Measurements from ENCODE around the gene RNF130. TPM values are rescaled to one million over a fixed set of nuclear protein-coding genes. Genes with fewer than 3 reads are reported as not detected.
A peak's percentile ranks its signal among the peaks of the same experiment; 100 is the strongest.

The RNF130 gene
- total RNA-seq, 4 donors from 2014 or later: 55.0 to 121 (median 69.4) TPM

DNA sequence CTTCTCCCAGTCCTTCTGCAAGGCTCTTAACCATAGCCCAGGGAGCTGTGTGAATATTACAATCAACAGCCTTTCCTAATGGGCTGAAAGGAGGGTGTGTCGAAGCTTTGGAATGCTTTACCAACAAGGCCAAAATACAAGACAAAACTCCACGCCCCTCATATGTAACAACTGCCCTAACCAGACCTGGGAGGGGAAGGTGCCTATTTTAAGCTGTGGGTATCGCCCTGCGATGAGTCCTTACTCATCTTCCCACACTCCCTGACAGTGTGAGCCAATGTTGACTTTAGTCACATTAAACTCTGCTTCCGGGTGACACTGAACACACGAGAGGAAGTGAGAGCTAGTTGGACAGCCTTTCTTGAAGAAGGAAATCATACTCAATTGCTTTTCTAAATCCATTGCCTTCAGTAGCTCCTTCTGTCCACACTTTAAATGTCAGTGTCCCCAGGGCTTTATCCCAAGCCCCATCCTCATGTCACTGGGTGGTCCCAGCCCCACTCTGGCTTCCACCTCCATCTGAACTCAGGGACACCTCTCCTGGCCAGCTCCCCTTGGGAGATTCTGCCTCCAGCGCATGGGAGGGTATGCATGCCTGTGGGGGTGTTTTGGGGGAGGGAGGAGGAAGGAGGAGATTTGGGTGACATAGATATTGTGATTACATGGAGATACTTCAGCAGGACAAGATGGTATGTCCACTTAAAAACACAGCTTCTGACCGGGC, 157.4 kb downstream of the RNF130 start:
- no peaks in the 10 kb centered on the region for H3K9me3 ChIP-seq
- no peaks in the 10 kb centered on the region for H3K4me1 ChIP-seq
- intact Hi-C loops (cut with DNase I): no loop called here
- no peak overlapping the region for H3K4me3 ChIP-seq (replicated peaks in 1 of 3)
- no peak for DNase-seq
- H3K27me3 ChIP-seq: no peaks in the 10 kb centered on the region
- TF ChIP-seq, protein P1, sequence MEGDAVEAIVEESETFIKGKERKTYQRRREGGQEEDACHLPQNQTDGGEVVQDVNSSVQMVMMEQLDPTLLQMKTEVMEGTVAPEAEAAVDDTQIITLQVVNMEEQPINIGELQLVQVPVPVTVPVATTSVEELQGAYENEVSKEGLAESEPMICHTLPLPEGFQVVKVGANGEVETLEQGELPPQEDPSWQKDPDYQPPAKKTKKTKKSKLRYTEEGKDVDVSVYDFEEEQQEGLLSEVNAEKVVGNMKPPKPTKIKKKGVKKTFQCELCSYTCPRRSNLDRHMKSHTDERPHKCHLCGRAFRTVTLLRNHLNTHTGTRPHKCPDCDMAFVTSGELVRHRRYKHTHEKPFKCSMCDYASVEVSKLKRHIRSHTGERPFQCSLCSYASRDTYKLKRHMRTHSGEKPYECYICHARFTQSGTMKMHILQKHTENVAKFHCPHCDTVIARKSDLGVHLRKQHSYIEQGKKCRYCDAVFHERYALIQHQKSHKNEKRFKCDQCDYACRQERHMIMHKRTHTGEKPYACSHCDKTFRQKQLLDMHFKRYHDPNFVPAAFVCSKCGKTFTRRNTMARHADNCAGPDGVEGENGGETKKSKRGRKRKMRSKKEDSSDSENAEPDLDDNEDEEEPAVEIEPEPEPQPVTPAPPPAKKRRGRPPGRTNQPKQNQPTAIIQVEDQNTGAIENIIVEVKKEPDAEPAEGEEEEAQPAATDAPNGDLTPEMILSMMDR (IDR thresholded peaks at IDR 0.05): no peak
- TF ChIP-seq POLR2A (IDR thresholded peaks at IDR 0.05): no peak
- WGBS, 2 donors: 69 to 71% methylated on average over 8 of the region's 8 CpGs
- H3K36me3 ChIP-seq: no peaks in the 10 kb centered on the region
- H3K27ac ChIP-seq: no peak overlapping the region

DNA sequence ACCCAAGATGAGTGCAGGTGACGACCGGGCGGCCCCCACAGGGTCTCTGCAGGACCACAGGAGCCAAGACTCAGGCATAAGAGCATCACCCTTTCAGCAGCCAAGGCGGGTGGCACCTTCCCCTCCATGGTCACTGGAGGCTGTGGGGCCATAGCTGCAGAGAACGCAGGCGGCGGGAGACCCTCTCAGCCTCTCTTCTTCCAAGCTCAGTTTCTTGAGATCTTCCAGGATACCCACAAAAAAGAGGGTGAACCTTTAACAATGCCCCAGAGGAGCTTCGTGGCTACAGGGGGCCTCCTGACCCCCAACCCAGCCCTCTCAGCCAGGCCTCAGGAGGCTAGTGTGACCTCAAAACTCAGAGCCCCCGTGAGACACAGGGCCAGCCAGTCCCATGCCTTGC, 158.1 kb downstream of the RNF130 start:
- no peak overlapping the region for H3K27ac ChIP-seq
- intact Hi-C loops (cut with DNase I): no loop called here
- H3K4me3 ChIP-seq (replicated peaks in 1 of 3): no peak overlapping the region
- no peaks in the 10 kb centered on the region for H3K36me3 ChIP-seq
- no peaks in the 10 kb centered on the region for H3K9me3 ChIP-seq
- no peak for TF ChIP-seq POLR2A (IDR thresholded peaks at IDR 0.05)
- TF ChIP-seq, protein P1 (IDR thresholded peaks at IDR 0.05): no peak
- H3K27me3 ChIP-seq: no peaks in the 10 kb centered on the region
- 95% methylated on average over 8 of the region's 9 CpGs for WGBS, 2 donors
- H3K4me1 ChIP-seq: peaks cover 0 to 2% of the 10 kb centered on the region in 2 donors
- DNase-seq: no peak

DNA sequence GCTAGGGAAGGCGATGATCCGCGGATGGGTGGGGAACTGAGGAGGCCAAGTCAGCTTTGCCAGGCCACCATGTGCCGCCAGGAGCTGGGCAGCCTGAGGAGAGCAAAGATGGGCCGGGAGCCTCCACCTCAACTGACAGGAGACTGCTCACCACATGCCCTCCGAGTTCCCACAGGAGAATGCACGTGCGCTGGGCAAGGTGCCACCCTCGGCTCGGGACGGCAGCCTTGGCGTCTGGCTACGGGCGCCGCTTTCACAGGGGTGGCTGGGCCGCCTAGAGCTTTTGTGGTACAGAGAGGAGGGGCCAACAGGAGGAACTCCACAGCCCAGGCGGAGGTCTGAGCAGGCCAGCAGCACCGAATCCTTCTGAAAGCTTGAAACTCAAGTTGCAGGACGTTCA, 158.6 kb downstream of the RNF130 start:
- Histone ChIP-seq H3K27ac (no peak overlapping the region), H3K27me3 (no peaks in the 10 kb centered on the region), H3K4me3 (replicated peaks in 1 of 3) (no peak overlapping the region), H3K36me3 (no peaks in the 10 kb centered on the region), H3K9me3 (no peaks in the 10 kb centered on the region), H3K4me1 (peaks cover 4 to 8% of the 10 kb centered on the region in 2 donors)
- peak; percentile 15 to 30 for DNase-seq
- WGBS, 2 donors: 81 to 88% methylated on average over 19 of the region's 19 CpGs
- TF ChIP-seq, protein P1 (IDR thresholded peaks at IDR 0.05): no peak
- no peak for TF ChIP-seq POLR2A (IDR thresholded peaks at IDR 0.05)
- intact Hi-C loops (cut with DNase I): no loop called here

DNA sequence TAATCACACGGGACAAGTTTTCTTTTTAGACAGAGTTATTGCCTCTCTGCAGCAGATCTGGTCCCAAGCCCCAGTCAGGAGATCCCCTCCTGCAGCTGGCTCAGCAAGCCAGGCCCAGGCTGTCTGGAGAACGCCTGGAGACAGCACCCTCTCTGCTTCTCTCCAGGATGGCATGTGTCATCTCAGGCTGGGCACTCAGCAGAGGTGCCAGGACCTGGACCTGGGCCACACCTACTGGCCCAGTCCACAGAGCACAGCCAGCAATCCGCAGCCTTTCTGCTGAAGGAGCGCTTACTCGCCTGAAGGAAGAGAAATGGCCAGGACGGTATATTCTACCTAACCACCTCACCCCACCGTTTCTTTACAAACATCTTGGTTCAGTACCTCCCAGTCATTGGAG, 159.2 kb downstream of the RNF130 start:
- TF ChIP-seq POLR2A (IDR thresholded peaks at IDR 0.05): no peak
- TF ChIP-seq, protein P1 (IDR thresholded peaks at IDR 0.05): no peak

DNA sequence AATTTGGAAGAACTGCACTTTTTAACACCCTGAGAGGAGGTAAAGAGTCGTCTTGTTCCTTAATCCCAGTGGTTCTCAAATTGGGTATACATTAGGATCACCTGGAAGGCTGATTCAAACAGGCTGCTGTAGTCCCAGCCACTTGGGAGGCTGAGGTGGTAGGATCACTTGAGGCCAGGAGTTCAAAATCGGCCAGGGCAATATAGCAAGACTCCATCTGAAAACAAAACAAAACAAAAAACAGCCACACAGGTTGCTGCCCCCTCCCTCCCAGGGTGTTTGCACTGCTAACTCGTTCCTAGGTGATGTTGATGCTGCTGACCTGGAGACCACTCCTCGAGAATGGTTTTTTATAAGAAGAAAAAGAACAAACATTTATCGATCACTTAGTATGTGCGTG, 162.3 kb downstream of the RNF130 start:
- Histone ChIP-seq H3K9me3 (no peaks in the 10 kb centered on the region), H3K4me1 (peaks cover 10 to 15% of the 10 kb centered on the region in 2 donors), H3K4me3 (replicated peaks in 1 of 3) (no peak overlapping the region), H3K27me3 (no peaks in the 10 kb centered on the region), H3K27ac (no peak overlapping the region), H3K36me3 (no peaks in the 10 kb centered on the region)
- no peak for DNase-seq
- TF ChIP-seq, protein P1 (IDR thresholded peaks at IDR 0.05): no peak
- no peak for TF ChIP-seq POLR2A (IDR thresholded peaks at IDR 0.05)
- intact Hi-C loops (cut with DNase I): loop anchor here (5.0 kb wide), 1 partner anchor 107 kb away; no protein-coding TSS in a partner anchor
- WGBS, 2 donors: 88 to 93% methylated on average over 6 of the region's 6 CpGs

More for the DNA sequence above, 159.2 kb downstream of the RNF130 start:
- H3K36me3 ChIP-seq: no peaks in the 10 kb centered on the region
- no peaks in the 10 kb centered on the region for H3K27me3 ChIP-seq
- H3K9me3 ChIP-seq: no peaks in the 10 kb centered on the region
- no peak for DNase-seq
- H3K4me1 ChIP-seq: peaks cover 5 to 8% of the 10 kb centered on the region in 2 donors
- intact Hi-C loops (cut with DNase I): no loop called here
- H3K4me3 ChIP-seq (replicated peaks in 1 of 3): no peak overlapping the region
- no peak overlapping the region for H3K27ac ChIP-seq
- 78% methylated on average over 7 of the region's 7 CpGs for WGBS, 2 donors
